Measurements from ENCODE around the gene EDEM3. TPM values are rescaled to one million over a fixed set of nuclear protein-coding genes. Genes with fewer than 3 reads are reported as not detected.

Gene EDEM3
- polyA plus RNA-seq, 2 of the 4 experiments (the other 2 are of a cell fraction), result 10.5 to 24.2 TPM

DNA sequence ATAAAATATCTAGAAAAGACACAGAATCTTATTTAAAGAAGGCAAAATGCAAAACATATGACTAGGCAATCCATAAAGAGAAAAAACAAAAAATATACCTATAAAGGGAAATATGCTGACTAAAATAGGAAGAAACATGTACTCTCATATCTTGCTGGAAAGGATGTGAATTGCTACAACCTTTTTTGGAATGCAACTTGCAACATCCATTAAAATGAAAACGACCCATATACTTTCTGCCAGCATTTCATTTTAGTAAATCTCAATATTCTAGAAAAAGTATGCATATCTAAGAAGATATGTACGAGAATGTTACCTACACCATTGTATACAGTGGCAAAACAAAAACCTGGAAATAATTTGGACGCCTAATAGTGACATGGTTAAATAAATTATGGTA is 56.6 kb downstream of the EDEM3 start:
- ATAC-seq (no peak), DNase-seq (ENCODE audit: low read depth in 1 of 2, low spot score in 1 of 2) (no peak), FAIRE-seq (no peak)
- Histone ChIP-seq H3K9me3 (no peaks in the 10 kb centered on the region), H3K27ac (no peak overlapping the region), H3K4me2 (no peak overlapping the region), H3K4me3 (no peak overlapping the region), H3K4me1 (no peaks in the 10 kb centered on the region)
- ChIA-PET POLR2A (no interaction called here), CTCF (no interaction called here)
- 61% methylated on average over 3 of the region's 3 CpGs for WGBS (ENCODE audit: missing lambda C conversion rate)
- TF ChIP-seq, protein P1, sequence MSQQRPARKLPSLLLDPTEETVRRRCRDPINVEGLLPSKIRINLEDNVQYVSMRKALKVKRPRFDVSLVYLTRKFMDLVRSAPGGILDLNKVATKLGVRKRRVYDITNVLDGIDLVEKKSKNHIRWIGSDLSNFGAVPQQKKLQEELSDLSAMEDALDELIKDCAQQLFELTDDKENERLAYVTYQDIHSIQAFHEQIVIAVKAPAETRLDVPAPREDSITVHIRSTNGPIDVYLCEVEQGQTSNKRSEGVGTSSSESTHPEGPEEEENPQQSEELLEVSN (IDR thresholded peaks at IDR 0.05; ENCODE audit: borderline replicate concordance, low read depth), result no peak
- TF ChIP-seq RAD21 (conservative IDR thresholded peaks at IDR 0.05 in 1 of 2, IDR thresholded peaks at IDR 0.05 in 1 of 2) (no peak), NFE2L2 (conservative IDR thresholded peaks at IDR 0.05; ENCODE audit: low read length) (no peak), ZSCAN20 (CRISPR knock-in tag; IDR thresholded peaks at IDR 0.05) (no peak), FOXS1 (CRISPR knock-in tag; IDR thresholded peaks at IDR 0.05) (no peak), HOXB5 (CRISPR knock-in tag; IDR thresholded peaks at IDR 0.05) (no peak), EP300 (IDR thresholded peaks at IDR 0.05) (no peak), MAFK (IDR thresholded peaks at IDR 0.05; ENCODE audit: partially characterized antibody) (no peak), CBX8 (IDR thresholded peaks at IDR 0.05) (no peak), MYC (IDR thresholded peaks at IDR 0.05; ENCODE audit: borderline replicate concordance, low read length) (no peak), TP53 (CRISPR knock-in tag; IDR thresholded peaks at IDR 0.05) (no peak), KDM1A (IDR thresholded peaks at IDR 0.05; ENCODE audit: low read depth) (no peak)
- TF ChIP-seq, protein P2, sequence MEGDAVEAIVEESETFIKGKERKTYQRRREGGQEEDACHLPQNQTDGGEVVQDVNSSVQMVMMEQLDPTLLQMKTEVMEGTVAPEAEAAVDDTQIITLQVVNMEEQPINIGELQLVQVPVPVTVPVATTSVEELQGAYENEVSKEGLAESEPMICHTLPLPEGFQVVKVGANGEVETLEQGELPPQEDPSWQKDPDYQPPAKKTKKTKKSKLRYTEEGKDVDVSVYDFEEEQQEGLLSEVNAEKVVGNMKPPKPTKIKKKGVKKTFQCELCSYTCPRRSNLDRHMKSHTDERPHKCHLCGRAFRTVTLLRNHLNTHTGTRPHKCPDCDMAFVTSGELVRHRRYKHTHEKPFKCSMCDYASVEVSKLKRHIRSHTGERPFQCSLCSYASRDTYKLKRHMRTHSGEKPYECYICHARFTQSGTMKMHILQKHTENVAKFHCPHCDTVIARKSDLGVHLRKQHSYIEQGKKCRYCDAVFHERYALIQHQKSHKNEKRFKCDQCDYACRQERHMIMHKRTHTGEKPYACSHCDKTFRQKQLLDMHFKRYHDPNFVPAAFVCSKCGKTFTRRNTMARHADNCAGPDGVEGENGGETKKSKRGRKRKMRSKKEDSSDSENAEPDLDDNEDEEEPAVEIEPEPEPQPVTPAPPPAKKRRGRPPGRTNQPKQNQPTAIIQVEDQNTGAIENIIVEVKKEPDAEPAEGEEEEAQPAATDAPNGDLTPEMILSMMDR (IDR thresholded peaks at IDR 0.05), result no peak
- TF ChIP-seq, protein P3, sequence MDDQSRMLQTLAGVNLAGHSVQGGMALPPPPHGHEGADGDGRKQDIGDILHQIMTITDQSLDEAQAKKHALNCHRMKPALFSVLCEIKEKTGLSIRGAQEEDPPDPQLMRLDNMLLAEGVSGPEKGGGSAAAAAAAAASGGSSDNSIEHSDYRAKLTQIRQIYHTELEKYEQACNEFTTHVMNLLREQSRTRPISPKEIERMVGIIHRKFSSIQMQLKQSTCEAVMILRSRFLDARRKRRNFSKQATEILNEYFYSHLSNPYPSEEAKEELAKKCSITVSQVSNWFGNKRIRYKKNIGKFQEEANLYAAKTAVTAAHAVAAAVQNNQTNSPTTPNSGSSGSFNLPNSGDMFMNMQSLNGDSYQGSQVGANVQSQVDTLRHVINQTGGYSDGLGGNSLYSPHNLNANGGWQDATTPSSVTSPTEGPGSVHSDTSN (IDR thresholded peaks at IDR 0.05), result no peak
- TF ChIP-seq, protein P4, sequence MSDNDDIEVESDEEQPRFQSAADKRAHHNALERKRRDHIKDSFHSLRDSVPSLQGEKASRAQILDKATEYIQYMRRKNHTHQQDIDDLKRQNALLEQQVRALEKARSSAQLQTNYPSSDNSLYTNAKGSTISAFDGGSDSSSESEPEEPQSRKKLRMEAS (IDR thresholded peaks at IDR 0.05), result no peak

DNA sequence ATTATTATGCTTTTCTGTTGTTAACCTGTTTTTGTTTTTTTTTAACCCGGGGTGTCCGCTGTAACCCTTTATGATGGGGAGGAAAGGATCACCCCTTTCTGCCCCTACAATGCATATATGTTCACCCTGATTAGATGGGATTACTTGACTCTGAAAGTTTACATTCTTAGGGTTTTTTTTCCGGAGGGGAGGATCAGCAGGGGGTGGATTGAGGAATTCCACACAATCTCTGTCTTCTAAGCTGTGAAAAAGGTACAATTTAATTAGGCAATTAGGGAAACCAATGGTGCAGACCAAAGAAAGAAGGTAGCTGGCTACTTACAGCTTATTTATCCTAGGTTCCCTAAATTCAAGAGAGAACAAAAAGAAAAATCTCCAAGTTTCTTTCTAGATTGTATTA is 58.3 kb downstream of the EDEM3 start:
- DNase-seq (ENCODE audit: low read depth in 1 of 2, low spot score in 1 of 2) (no peak), ATAC-seq (no peak), FAIRE-seq (no peak)
- Histone ChIP-seq H3K9me3 (no peaks in the 10 kb centered on the region), H3K4me1 (no peaks in the 10 kb centered on the region), H3K4me2 (no peak overlapping the region), H3K27ac (no peak overlapping the region), H3K4me3 (no peak overlapping the region)
- ChIA-PET CTCF (interaction anchor here (1.2 kb wide), 1 partner anchor 32 kb away, joined by 3 read pairs; no protein-coding TSS in a partner anchor), POLR2A (no interaction called here)
- TF ChIP-seq MAFK (IDR thresholded peaks at IDR 0.05; ENCODE audit: partially characterized antibody) (no peak), SREBF2 (IDR thresholded peaks at IDR 0.05) (no peak), JUNB (IDR thresholded peaks at IDR 0.05) (no peak), FOXS1 (CRISPR knock-in tag; IDR thresholded peaks at IDR 0.05) (no peak), RARB (CRISPR knock-in tag; IDR thresholded peaks at IDR 0.05) (no peak), HOXB5 (CRISPR knock-in tag; IDR thresholded peaks at IDR 0.05) (no peak), RCOR1 (IDR thresholded peaks at IDR 0.05; ENCODE audit: low read depth, low read length) (no peak), HOXB13 (CRISPR knock-in tag; IDR thresholded peaks at IDR 0.05; ENCODE audit: low read depth) (no peak), MYC (IDR thresholded peaks at IDR 0.05; ENCODE audit: borderline replicate concordance, low read length) (no peak), CEBPB (IDR thresholded peaks at IDR 0.05) (no peak), BHLHE40 (IDR thresholded peaks at IDR 0.05; ENCODE audit: low read depth, low read length) (no peak), NPAS2 (CRISPR knock-in tag; IDR thresholded peaks at IDR 0.05; ENCODE audit: borderline replicate concordance) (no peak)
- TF ChIP-seq, protein P5, sequence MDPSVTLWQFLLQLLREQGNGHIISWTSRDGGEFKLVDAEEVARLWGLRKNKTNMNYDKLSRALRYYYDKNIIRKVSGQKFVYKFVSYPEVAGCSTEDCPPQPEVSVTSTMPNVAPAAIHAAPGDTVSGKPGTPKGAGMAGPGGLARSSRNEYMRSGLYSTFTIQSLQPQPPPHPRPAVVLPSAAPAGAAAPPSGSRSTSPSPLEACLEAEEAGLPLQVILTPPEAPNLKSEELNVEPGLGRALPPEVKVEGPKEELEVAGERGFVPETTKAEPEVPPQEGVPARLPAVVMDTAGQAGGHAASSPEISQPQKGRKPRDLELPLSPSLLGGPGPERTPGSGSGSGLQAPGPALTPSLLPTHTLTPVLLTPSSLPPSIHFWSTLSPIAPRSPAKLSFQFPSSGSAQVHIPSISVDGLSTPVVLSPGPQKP (IDR thresholded peaks at IDR 0.05; ENCODE audit: low read depth, low read length), result no peak
- WGBS (ENCODE audit: missing lambda C conversion rate), result 54% methylated on average over 3 of the region's 3 CpGs

Data from A549 (cell line).